ENCODE results near the gene MAMSTR.

Gene MAMSTR

GRCh38 chr19:48708471-48708870 is 11.1 kb downstream of the MAMSTR start:
- Mint-ChIP-seq H3K36me3 (ENCODE audit: low read depth) (peaks cover 45% of the 10 kb centered on the region), H3K4me3 (no peak overlapping the region)
- no peak for TF ChIP-seq CTCF (IDR thresholded peaks at IDR 0.05)

GRCh38 chr19:48705431-48705830 is 14.1 kb downstream of the MAMSTR start:
- Mint-ChIP-seq H3K4me1 (peaks cover 10% of the 10 kb centered on the region), H3K27me3 (ENCODE audit: low read depth, poor library complexity) (peaks cover 16% of the 10 kb centered on the region), H3K4me3 (no peak overlapping the region), H3K36me3 (ENCODE audit: low read depth) (peaks cover 52% of the 10 kb centered on the region), H3K9me3 (peaks cover 22% of the 10 kb centered on the region), H3K27ac (no peak overlapping the region)
- TF ChIP-seq CTCF (IDR thresholded peaks at IDR 0.05): no peak
- no peak for DNase-seq

More at GRCh38 chr19:48708471-48708870, 11.1 kb downstream of the MAMSTR start:
- peaks cover 27% of the 10 kb centered on the region for H3K9me3 Mint-ChIP-seq
- peaks cover 20% of the 10 kb centered on the region for H3K4me1 Mint-ChIP-seq
- peaks cover 20% of the 10 kb centered on the region for H3K27me3 Mint-ChIP-seq (ENCODE audit: low read depth, poor library complexity)
- DNase-seq: no peak
- no peak overlapping the region for H3K27ac Mint-ChIP-seq

- peaks cover 21% of the 10 kb centered on the region for H3K27me3 Mint-ChIP-seq (ENCODE audit: low read depth, poor library complexity)
- H3K36me3 Mint-ChIP-seq (ENCODE audit: low read depth): peaks cover 46% of the 10 kb centered on the region
- TF ChIP-seq CTCF (IDR thresholded peaks at IDR 0.05): no peak
- peaks cover 17% of the 10 kb centered on the region for H3K9me3 Mint-ChIP-seq
- H3K27ac Mint-ChIP-seq: no peak overlapping the region
- DNase-seq: no peak
- H3K4me1 Mint-ChIP-seq: peaks cover 10% of the 10 kb centered on the region
- H3K4me3 Mint-ChIP-seq: no peak overlapping the region
Observed at GRCh38 chr19:48703316-48703715, 16.2 kb downstream of the MAMSTR start.

- no peak for TF ChIP-seq CTCF (IDR thresholded peaks at IDR 0.05)
- Mint-ChIP-seq H3K9me3 (peaks cover 17% of the 10 kb centered on the region), H3K36me3 (ENCODE audit: low read depth) (peaks cover 43% of the 10 kb centered on the region), H3K4me3 (no peak overlapping the region), H3K27me3 (ENCODE audit: low read depth, poor library complexity) (peaks cover 21% of the 10 kb centered on the region), H3K4me1 (peaks cover 10% of the 10 kb centered on the region), H3K27ac (no peak overlapping the region)
- DNase-seq: no peak
Observed at GRCh38 chr19:48702701-48703100, 16.8 kb downstream of the MAMSTR start.

GRCh38 chr19:48698046-48698445 is 21.5 kb downstream of the MAMSTR start:
- Mint-ChIP-seq H3K4me1 (peaks cover 25% of the 10 kb centered on the region), H3K36me3 (ENCODE audit: low read depth) (peaks cover 21% of the 10 kb centered on the region), H3K4me3 (peak overlapping the region; percentile 23), H3K27ac (no peak overlapping the region), H3K27me3 (ENCODE audit: low read depth, poor library complexity) (peaks cover 58% of the 10 kb centered on the region), H3K9me3 (peaks cover 12% of the 10 kb centered on the region)
- no peak for TF ChIP-seq CTCF (IDR thresholded peaks at IDR 0.05)
- no peak for DNase-seq

- DNase-seq: no peak
- no peak for TF ChIP-seq CTCF (IDR thresholded peaks at IDR 0.05)
- Mint-ChIP-seq H3K27me3 (ENCODE audit: low read depth, poor library complexity) (peaks cover 62% of the 10 kb centered on the region), H3K36me3 (ENCODE audit: low read depth) (peaks cover 14% of the 10 kb centered on the region), H3K27ac (no peak overlapping the region), H3K4me1 (peaks cover 25% of the 10 kb centered on the region), H3K9me3 (peaks cover 7% of the 10 kb centered on the region), H3K4me3 (peak overlapping the region; percentile 80)
Observed at GRCh38 chr19:48696353-48697010, 23.0 kb downstream of the MAMSTR start.

All from nephron progenitor cell (in vitro differentiated cells).